NOMO-1 treated with dmso at 0.1 percent for 144 hours (cell line): Measurements from ENCODE around the gene KCP.

ENCODE experiments used
- DNase-seq: peaks from one replicate; lab custom pipeline; 2025; ENCODE audit not compliant: unreplicated experiment; lab: John Stamatoyannopoulos, UW

KCP gene

DNA sequence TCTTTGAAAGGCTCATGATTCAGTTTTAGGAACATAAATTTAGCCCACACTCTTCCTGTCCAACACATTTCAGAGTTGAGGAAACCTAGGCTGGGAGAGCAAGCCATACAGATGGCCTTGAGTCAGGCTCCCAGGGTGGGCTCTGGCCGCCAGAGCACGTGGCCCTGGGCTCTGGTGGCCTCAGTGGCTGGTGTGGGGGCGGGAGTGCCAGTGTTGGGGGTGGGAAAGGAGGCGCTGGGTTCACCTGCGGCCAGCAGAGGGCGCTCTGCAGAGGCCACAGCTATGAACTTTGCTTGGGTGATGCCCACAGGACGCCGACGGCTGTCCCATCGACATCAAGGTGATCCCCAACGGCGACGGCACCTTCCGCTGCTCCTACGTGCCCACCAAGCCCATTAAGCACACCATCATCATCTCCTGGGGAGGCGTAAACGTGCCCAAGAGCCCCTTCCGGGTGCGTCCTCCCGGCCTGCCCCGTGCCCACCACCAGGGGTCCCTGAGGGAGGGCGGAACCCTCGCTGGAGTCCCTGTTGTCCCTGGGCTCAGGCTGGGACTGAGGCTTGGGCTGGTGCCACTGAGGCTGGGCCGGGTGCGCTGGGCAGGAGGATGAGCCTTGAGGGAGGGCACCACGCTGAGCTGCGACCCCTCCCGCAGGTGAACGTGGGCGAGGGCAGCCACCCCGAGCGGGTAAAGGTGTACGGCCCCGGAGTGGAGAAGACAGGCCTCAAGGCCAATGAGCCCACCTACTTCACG, 68.4 kb downstream of the KCP start:
- no peak for DNase-seq

DNA sequence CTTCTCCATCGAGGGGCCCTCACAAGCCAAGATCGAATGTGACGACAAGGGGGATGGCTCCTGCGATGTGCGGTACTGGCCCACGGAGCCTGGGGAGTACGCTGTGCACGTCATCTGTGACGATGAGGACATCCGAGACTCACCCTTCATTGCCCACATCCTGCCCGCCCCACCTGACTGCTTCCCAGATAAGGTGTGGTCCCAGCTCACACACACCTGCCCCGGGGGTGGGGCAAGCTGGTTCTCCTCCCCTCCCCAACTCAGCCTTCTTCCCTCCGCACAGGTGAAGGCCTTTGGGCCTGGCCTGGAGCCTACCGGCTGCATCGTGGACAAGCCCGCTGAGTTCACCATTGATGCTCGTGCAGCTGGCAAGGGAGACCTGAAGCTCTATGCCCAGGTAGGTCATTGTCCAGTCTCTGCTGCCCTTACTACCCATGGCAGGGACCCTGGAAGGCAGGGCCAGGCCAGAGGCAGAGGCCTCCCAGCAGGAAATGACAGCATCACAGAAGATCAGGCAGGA, 69.3 kb downstream of the KCP start:
- DNase-seq, result no peak

DNA sequence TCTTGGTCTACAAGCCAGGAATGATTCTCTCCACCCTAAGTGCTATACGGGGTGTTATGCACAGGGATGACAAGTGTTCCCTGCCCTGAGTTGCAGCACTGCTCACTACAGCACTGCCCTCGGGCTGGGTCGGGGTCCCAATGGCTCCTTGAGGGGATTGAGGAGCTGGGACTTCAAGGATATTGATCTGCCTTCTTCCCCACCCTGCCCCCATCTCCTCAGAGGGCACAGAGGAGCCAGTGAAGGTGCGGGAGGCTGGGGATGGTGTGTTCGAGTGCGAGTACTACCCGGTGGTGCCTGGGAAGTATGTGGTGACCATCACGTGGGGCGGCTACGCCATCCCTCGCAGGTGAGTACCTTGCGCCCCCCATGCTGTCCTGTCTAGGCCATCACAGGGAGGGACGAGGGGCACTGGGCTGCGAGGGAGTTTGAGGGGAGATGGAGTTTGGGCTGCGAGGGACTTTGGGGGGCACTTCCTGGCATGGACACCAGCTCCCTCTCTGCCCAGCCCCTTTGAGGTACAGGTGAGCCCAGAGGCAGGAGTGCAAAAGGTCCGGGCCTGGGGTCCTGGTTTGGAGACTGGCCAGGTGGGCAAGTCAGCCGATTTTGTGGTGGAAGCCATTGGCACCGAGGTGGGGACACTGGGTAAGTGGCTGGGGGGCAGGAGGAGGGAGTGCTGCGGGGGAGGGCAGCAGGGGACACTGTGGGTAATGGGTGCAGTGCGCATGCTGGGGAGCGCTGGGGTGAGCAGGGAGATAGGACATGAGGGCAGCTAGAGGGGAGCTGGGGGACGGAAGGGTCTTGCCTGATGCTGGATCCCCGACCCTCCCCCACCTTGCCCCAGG, 70.0 kb downstream of the KCP start:
- DNase-seq, result no peak

DNA sequence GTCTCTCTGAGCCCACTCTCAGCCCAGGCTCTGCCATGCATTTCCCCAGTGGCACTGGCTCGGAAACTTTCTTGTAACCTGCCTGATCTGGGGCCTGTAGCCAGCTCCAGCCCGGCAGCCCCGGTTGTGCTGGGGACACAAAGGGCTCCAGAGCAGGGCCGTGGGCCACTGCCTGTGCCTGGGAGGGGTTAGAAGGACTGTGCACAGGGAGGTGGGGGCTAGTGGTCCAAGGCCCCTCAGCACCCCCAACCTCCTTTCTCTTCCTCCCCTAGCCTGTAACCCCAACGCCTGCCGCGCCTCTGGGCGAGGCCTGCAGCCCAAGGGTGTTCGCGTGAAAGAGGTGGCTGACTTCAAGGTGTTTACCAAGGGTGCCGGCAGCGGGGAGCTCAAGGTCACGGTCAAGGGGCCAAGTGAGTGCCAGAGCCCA, 70.7 kb downstream of the KCP start:
- no peak for DNase-seq

DNA sequence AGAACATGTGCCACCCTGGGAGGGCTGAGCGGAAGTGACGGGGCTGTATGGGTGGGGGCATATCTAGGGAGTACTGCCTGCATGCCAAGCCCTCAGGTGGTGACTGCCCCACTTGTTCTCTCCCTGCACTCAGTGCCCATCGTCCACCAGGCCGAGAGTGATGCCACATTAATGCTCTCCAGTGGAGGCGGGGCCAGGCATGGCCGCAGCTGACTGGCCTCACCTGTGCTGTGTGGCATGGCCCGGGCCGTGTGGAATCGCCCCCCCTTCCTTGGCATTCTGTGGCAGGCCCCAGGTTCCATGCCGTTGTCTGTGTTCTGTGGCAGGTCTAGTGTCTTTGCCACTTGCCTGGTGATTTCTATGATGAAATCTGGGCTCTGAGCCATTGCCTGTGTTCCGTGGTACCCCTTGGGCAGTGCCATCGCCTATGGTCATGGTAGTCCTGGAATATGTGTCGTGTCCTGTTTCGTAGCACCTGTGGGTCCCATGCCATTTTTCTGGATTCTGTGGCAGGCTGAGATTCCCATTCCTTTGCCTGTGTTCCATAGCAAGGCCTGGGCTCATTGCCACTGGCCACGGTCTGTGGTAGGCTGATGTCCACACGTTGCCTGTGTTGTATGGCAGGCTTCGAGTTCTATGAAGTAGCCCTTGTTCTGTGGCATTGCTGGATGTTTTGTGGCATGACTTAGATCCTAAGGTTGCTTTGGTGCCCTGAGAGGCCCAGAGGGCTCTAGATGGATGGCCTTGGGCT, 71.4 kb downstream of the KCP start:
- no peak for DNase-seq

DNA sequence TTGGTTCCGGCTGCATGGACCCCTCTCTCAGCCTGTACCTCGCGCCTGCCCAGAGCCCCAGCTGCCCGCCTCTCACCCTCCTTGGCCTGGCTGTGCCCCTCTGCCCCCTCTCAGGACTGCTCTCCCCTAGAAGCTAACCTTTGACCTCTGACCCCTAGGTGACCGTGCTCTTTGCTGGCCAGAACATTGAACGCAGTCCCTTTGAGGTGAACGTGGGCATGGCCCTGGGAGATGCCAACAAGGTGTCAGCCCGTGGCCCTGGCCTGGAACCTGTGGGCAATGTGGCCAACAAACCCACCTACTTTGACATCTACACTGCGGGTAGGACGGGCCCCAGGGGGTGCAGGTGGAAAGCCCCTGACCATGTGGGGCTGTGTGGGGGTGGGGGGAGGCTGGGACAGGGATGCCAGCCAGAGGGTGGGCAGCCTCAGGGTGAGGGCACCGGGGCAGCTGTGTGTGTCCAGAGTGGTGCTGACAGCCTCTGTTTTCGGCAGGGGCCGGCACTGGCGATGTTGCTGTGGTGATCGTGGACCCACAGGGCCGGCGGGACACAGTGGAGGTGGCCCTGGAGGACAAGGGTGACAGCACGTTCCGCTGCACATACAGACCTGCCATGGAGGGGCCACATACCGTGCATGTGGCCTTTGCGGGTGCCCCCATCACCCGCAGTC, 72.3 kb downstream of the KCP start:
- no peak for DNase-seq

DNA sequence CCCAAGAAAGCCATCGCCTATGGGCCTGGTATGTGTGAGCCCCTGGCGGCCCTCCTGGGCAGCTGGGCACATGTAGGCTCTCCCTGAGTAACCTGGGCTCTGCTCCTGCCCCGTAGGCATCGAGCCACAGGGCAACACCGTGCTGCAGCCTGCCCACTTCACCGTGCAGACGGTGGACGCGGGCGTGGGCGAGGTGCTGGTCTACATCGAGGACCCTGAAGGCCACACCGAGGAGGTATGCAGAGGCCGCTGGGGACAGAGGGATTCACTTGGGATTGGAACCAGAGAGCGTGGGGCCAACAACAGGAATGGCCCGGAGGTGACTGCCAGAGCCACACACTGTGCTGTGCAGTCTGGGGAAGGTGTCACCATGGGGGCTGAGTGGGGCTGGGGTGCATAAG, 73.0 kb downstream of the KCP start:
- DNase-seq, result no peak

DNA sequence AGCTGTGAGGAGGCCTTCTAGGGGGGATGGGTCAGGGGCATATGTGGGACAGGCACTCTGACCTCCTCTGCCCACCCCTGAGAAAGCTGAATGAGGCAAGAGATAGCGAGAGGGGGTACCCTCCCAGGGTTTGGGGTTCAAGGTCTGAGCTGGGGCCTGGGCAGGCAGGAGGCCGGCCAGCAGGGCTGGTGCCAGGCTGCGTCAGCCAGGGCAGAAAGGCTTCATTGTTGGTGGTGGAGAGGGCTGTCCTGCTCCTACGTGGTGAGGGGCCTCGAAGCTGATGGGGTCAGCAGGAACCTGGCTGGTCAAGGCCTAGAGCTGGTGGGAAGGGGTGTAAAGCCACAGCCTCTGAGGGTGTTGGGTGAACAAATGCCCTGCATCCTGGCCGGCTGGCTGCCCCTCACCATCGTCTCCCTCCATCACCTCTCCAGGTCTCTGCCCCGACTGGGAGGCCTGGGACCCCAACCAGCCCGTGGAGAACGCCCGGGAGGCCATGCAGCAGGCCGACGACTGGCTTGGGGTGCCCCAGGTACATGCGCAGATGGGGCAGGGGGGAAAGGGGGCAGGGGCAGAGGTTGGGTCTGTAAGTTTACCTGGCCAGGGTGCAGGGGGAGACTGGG, 73.7 kb downstream of the KCP start:
- no peak for DNase-seq

DNA sequence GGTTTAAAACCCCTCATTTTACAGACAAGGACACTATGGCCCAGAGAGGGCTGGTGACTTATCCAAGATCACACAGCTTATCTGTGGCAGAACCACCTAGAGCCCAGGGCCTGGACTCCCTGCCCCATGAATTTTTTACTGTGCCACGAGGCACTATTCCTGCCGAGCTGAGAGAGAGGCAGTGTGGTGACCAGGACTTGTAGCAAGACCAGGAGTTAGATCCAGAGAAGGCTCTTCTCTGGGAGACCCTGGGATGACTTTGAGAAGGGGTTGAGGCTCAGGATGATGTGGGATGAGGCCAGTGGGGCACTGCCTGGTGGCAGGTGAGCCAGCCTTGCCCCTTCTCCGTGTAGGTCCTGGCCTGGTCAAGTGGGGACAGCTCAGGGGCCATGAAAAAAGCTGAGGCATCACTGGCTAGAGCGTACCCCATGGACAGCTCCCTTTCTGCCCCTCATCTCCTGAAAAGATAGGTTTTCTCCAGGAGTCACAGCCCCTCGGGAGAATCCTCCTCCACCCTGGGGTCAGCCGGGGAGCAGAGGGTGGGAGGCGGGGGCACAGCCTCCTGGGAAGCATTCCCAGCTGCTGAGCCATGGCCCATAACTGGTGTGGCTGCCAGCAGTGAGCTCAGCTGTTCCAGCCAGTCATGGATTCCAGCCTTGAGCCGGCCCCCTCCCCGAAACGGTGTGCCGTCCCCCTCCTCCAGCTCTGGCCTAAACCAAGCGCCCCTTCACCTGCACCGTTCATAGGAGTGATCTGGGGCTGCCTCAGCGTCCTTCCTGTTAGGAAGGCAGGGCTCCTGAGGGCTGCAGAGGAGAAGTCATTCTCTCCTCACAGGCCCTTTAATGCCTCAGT, 74.5 kb downstream of the KCP start:
- no peak for DNase-seq

DNA sequence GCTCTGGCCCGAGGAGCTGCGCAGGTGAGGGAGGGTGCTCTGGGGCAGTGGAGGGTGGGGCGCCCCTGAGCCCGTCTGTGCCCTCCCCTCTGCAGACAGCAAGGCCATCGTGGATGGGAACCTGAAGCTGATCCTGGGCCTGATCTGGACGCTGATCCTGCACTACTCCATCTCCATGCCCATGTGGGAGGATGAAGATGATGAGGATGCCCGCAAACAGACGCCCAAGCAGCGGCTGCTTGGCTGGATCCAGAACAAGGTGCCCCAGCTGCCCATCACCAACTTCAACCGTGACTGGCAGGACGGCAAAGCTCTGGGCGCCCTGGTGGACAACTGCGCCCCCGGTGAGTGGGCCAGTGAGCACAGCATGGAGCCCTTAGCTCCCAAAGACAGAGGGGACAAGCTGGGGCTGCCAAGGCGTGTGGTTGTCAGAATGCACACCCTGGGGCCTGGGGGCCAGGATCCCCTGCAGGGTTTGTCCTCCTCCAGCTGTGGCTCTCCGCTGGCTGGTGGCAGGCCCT, 75.2 kb downstream of the KCP start:
- DNase-seq, result no peak

DNA sequence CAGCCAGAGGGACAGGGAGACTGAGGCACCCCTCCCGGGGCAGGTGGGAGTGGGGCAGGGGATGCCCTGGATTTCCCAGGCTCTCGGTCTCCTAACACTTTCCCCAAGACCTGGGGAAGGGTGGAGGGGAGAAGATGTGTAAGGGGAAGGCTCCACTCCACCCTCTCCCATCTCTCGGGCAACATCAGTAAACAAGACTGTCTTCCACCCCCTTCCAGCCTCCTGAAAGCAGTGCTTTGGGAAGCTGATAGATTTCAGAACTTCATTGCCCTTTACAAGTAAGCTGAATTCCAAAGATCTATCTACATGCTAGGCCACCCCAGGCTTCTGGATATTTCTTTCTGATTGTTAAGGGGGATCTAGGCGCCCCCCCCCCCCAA, 76.6 kb downstream of the KCP start:
- no peak for DNase-seq

DNA sequence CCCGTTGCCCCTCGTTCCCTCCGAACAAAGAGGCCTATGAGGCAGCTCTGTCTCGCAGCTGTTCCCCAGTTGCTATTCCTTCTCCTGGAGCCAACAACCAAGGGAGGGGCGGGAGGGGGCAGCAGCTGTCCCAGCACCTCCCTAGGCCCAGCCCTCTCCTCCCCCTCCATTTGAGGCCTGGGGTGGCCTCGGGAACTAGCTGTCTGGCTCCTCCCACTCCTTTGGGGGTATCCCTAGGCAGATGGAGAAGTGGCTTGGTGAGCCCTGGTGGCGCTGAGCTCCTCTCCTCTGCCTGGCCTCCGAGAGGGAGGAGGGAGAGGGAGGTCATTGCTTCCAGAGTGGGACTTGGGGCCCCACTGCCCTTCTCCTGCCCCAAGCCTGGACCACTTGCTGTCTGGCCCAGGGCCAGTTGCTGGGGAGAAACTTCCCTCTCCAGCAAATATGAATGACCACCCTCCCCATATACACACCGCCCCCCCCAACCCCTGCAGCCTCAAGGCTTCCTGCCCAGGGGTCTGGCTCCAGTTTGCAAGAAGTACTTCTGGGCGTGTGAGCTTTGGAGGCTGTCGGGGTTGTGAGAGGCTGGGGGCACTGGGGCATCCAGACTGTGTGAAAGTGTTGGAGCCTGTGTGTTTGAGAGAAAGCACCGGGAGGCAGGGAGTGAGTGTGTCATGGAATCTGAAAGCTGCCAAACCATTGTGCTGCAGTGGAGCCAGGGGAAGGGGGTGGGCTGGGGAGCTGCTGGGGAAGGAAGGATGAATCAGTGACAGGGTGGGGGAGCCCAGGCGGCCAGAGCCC, 77.2 kb downstream of the KCP start:
- no peak for DNase-seq

DNA sequence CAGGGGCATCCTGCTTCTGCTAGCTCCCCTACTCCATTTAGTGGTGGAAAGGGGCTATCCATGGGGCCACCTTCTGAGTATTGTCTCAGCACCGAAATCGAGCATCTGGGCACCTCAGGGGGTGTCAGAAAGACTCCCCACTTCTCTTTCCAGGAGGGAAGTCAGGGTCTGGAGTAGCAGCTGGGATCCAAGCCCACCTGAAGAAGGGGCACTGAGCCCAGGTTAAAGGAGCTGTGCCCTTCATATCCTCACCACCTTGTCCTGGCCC, 77.7 kb downstream of the KCP start:
- no peak for DNase-seq

DNA sequence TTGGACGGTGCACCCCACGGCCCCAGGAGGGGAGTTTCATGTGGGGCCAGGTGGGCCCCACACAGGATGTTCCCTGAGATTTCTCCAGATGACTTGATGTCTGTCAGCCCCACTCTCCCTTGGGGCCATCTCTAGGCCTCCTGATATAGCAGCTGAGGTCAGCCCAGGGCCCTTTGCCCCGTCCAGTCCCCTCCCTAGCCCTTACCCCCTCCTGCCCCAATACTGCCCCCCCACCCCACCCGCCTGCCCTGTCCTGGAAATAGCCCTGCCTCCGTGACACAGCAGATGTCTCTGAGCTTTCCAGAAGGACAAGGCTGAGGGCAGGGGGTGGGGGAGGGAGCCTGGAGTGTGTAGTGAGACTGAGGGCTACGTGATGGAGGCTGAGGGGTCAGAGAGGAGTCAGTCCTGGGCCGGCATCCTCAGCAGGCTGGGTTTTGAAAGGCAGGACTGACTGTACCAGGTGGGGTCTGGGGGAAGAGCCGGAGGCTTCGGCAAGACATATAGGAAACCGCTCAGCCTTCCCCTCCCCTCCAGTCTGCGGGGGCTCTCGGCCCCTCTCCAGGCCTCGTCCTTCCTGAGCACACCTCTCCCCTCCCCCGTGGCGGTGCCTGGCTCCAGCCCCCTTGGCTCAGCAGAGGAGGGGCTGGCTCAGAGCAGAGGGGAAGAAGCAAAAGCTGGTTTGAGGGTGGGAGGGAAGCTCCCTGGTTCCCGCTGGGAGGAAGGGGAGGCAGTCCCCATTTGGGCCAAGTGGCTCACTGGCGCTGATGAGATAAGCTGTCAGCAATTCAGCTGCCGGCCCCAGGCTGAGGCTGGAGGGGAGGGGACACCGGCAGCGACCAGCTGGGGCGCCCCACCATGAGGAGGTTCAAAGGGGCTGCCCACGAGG, 78.3 kb downstream of the KCP start:
- DNase-seq, result no peak

DNA sequence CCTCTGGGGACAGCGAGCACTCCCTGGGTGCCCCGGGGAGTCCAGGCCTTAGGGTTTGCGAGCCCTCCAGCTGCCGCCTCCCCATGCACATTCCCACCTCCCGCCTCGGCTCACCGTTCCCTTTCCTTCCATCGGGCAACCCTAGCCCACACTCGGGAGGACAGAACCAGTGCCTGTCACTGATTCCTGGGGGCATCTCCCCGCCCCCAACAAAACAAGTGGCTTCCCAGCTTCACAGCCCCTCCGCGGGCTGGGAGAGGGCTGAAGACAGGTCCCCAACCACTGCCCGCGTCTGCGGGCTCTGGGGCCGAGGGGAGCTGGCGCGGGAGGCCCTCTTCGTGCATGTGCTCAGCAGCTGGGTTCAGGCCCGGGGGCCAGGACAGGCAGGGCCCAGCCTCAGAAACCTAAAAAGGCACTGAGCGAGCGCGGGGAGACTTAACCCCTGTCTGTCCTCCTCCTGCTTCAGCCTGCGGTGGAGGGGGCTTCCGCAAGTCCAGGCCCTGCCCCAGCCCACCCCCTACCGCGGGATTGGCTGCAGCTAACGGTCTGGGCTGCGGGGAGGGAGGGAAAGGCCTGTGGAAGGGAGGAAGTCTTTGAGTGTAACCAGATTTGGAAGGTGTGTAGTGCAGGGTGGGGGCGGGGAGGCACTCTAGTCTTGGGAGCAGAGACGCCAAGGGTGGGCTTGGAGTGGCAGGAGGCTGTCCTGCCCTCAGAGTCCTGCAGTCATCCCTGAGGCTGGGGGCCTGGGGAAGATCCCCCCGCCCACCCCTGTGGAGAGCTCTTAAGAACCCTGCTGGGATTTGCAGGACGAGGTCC, 79.1 kb downstream of the KCP start:
- no peak for DNase-seq

DNA sequence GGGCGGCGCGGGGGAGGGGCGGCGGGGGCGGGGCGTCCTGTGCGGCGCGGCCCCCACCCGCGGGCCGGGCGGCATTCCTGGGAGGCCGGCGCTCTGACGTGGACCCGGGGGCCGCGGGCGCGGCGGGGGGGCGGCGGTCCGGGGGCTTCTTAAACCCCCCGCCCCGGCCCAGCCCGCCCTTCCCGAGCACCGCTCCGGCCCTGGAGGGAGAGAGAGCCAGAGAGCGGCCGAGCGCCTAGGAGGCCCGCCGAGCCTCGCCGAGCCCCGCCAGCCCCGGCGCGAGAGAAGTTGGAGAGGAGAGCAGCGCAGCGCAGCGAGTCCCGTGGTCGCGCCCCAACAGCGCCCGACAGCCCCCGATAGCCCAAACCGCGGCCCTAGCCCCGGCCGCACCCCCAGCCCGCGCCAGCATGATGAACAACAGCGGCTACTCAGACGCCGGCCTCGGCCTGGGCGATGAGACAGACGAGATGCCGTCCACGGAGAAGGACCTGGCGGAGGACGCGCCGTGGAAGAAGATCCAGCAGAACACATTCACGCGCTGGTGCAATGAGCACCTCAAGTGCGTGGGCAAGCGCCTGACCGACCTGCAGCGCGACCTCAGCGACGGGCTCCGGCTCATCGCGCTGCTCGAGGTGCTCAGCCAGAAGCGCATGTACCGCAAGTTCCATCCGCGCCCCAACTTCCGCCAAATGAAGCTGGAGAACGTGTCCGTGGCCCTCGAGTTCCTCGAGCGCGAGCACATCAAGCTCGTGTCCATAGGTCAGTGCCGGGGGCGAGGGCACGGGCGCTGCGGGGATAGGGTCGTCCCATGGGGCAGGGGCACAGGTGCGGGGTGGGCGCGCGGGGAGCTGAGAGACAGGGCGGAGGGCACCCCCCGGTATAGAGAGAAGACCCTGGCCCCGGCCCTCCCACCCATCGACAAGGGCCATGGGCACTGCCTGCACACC, 80.0 kb downstream of the KCP start, which contains the start of gene FLNC:
Gene FLNC, plus strand, starts transcription at position 176 of the 947 bp plus-strand sequence. Its CDS starts 232 bp downstream, at position 408.
- no peak for DNase-seq
